HepG2 (cell line): ENCODE measurements around the gene TAS1R1. TPM values are rescaled to one million over a fixed set of nuclear protein-coding genes. Genes with fewer than 3 reads are reported as not detected.
A peak's percentile ranks its signal among the peaks of the same experiment; 100 is the strongest.

ENCODE experiments used
- ATAC-seq: fragments of 200-7000 bp; cut with Tn5 transposase; 3 replicates; pipeline ENCODE4 v1.9.1; 2020; ENCODE audit warnings: mild to moderate bottlenecking, moderate library complexity
- BruUV-seq: library from RNA; stranded (reverse); fragments of 400-500 nt; replicated peaks from 2 replicates; lab custom pipeline; 2021; lab: Mats Ljungman, UMichigan
- CTCF ChIA-PET: fragments of 300-600 bp; formaldehyde crosslinking; extraction: SDS; loops from one replicate; lab custom pipeline; 2021; ENCODE audit warnings: low total read pairs, inconsistent platforms, low intra/inter-chr PET ratio; lab: Yijun Ruan, JAX
- POLR2A ChIA-PET: fragments of 350-600 bp; sonication (Branson Sonifier 250); formaldehyde crosslinking; loops from one replicate; lab custom pipeline; 2020; ENCODE audit warnings: antibody characterized with exemption, inconsistent platforms; lab: Yijun Ruan, JAX
- DNase-seq: peaks from one replicate; pipeline ENCODE4 v3.0.0-alpha.2; 2015; ENCODE audit warnings: low spot score
- FAIRE-seq: peaks from 3 replicates; lab custom pipeline; 2011; peaks lifted over from hg19 to GRCh38; lab: Jason Lieb, UNC
- H2AFZ ChIP-seq: one replicate; pipeline ENCODE4 v1.6.1; 2011; ENCODE audit warnings: low read length, inconsistent platforms
- H3K27ac ChIP-seq: fragments of 300-600 bp; 3 replicates; pipeline ENCODE4 v1.8.0; 2011; ENCODE audit warnings: mixed run types, mild to moderate bottlenecking, mixed read lengths, low read length, inconsistent platforms; ENCODE audit not compliant: insufficient read depth; ENCODE audit errors: extremely low read length
- H3K27me3 ChIP-seq, 2 experiments: fragments of 200-600 bp in 1 of 2; 2 replicates in 1 of 2; 3 replicates in 1 of 2; pipeline versions ENCODE4 v1.6.0 to v1.8.0; 2011; ENCODE audit warnings: low read length in 2 of 2, mild to moderate bottlenecking in 2 of 2, moderate library complexity in 2 of 2, inconsistent platforms in 1 of 2; ENCODE audit not compliant: insufficient read depth in 2 of 2, control insufficient read depth in 1 of 2
- H3K36me3 ChIP-seq, 2 experiments: fragments of 200-600 bp in 1 of 2; replicated peaks in 1 of 2; 2 replicates in 1 of 2; 3 replicates in 1 of 2; pipeline versions ENCODE4 v1.5.1 to v1.8.0; 2011; ENCODE audit warnings: low read length in 2 of 2, inconsistent platforms in 1 of 2; ENCODE audit not compliant: insufficient read depth in 2 of 2, control insufficient read depth in 1 of 2
- H3K4me1 ChIP-seq: 2 replicates; pipeline ENCODE4 v1.5.1; 2012; ENCODE audit warnings: low read length, inconsistent platforms; ENCODE audit not compliant: insufficient read depth
- H3K4me2 ChIP-seq: 2 replicates; pipeline ENCODE4 v1.6.0; 2011; ENCODE audit warnings: low read depth, low read length, inconsistent platforms
- H3K4me3 ChIP-seq, 3 experiments: fragments of 200-600 bp in 1 of 3; sonication (generic), shearing (Covaris generic) in 1 of 3; replicated peaks in 1 of 3; 2 replicates each; pipeline ENCODE4 v1.5.1; 2011 to 2016; ENCODE audit warnings: low read length in 3 of 3, inconsistent platforms in 2 of 3, low read depth in 2 of 3, mild to moderate bottlenecking in 2 of 3, control low read depth in 1 of 3, mixed read lengths in 1 of 3; ENCODE audit not compliant: insufficient read depth in 1 of 3
- H3K79me2 ChIP-seq: one replicate; pipeline ENCODE4 v1.6.1; 2011; ENCODE audit warnings: low read length, inconsistent platforms; ENCODE audit not compliant: insufficient read depth
- H3K9ac ChIP-seq: 2 replicates; pipeline ENCODE4 v1.6.0; 2011; ENCODE audit warnings: mild to moderate bottlenecking, low read depth, low read length, inconsistent platforms; ENCODE audit not compliant: insufficient read depth
- H3K9me3 ChIP-seq: 2 replicates; pipeline ENCODE4 v1.5.1; 2012; ENCODE audit warnings: mild to moderate bottlenecking, low read length
- H4K20me1 ChIP-seq: 2 replicates; pipeline ENCODE4 v1.6.0; 2011; ENCODE audit warnings: inconsistent platforms, mild to moderate bottlenecking, low read length, moderate library complexity; ENCODE audit not compliant: insufficient read depth
- ELF3 ChIP-seq: IDR thresholded peaks from 2 replicates; pipeline ENCODE4 v1.6.1; 2016; ENCODE audit warnings: missing genetic modification reagents, missing compliant biosample characterization
- RFX1 ChIP-seq: fragments of 450-650 bp; IDR thresholded peaks from 2 replicates; pipeline ENCODE4 v1.6.1; 2017
- SOX13 ChIP-seq, 3 experiments: fragments of 450-650 bp in 1 of 3; sonication (generic) in 1 of 3; formaldehyde crosslinking in 1 of 3; IDR thresholded peaks in 2 of 3; conservative IDR thresholded peaks in 1 of 3; 2 replicates each; pipeline versions ENCODE4 v1.5.0 to v1.6.1; 2016 to 2020; ENCODE audit warnings: antibody characterized with exemption in 1 of 3, mild to moderate bottlenecking in 1 of 3, missing compliant biosample characterization in 1 of 3, missing genetic modification reagents in 1 of 3, moderate library complexity in 1 of 3
- WGBS: methylation state at CpG from one replicate; pipeline ENCODE4 v1.1.6; 2017; ENCODE audit warnings: low lambda C conversion rate; 5-methylcytosine and 5-hydroxymethylcytosine counted together
- in situ Hi-C: cut with HindIII; loops from 2 replicates; pipeline ENCODE4 v1.10.0; 2017; ENCODE audit warnings: low pct_unique_long_range_greater_than_20kb; ENCODE audit not compliant: extremely low pct_ligation_motif_present
- intact Hi-C: fragments of 100-400 bp; cut with micrococcal nuclease; formaldehyde crosslinking; loops from one replicate; pipeline ENCODE4 v1.10.0; 2022; ENCODE audit not compliant: unreplicated experiment
- polyA plus RNA-seq, 8 experiments: library from polyadenylated mRNA; depleted of rRNA in 3 of 8; stranded (reverse) in 7 of 8; unstranded in 1 of 8; fragments of >200 nt; fragmentation: Illumina TruSeq in 4 of 8; extraction: Trizol in 4 of 8; gene quantifications; 2 replicates each; pipeline versions ENCODE4 v1.2.1 to v1.2.3, GENCODE V29; 2011 to 2016; ENCODE audit warnings: low read depth in 4 of 8, missing spikeins in 1 of 8, mixed read lengths in 1 of 8; ENCODE audit not compliant: insufficient read depth in 1 of 8
- total RNA-seq, 5 experiments: library from RNA; depleted of rRNA; stranded (reverse); fragments of >200 nt; fragmentation: Illumina TruSeq; extraction: Trizol; gene quantifications; 2 replicates each; pipeline ENCODE4 v1.2.3, GENCODE V29; 2016; ENCODE audit warnings: low read depth in 1 of 5
- TF ChIP-seq, protein P1 (sequence below): sonication (generic); formaldehyde crosslinking; IDR thresholded peaks from 2 replicates; pipeline ENCODE4 v1.4.0; 2020; ENCODE audit warnings: missing genetic modification reagents

The TAS1R1 gene
- total and polyA plus RNA-seq, 2 of the 13 experiments (the other 11 are each of a cell fraction or from before 2014, with no cell fraction given): 1.4 to 1.6 TPM

DNA sequence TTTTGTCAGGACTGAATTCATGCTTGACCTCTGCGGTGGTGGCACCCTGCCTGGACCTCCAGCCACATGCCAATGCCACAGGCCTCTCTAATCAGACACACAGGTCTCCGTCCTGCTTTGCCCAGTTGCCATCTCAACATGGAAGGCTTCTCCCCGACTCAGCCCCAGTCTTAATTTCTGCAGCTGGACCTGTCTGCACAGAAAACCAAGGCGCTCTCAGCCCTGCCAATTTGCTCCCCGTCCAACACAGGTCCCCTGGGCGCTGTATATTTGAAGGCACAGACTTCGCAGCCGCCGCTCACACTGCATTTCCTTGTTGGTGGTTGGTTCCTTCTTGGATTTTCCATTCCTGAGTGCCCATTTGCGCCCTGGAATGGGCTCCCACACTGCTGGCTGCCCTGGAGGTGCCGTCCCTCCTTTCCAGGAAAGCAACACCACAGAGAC lies 35.6 kb upstream of the TAS1R1 start (continued):
- TF ChIP-seq ELF3 (no peak), SOX13 (IDR thresholded peaks at IDR 0.05) (no peak), SOX13 (CRISPR knock-in tag; conservative IDR thresholded peaks at IDR 0.05 in 1 of 2, IDR thresholded peaks at IDR 0.05 in 1 of 2) (no peak)

DNA sequence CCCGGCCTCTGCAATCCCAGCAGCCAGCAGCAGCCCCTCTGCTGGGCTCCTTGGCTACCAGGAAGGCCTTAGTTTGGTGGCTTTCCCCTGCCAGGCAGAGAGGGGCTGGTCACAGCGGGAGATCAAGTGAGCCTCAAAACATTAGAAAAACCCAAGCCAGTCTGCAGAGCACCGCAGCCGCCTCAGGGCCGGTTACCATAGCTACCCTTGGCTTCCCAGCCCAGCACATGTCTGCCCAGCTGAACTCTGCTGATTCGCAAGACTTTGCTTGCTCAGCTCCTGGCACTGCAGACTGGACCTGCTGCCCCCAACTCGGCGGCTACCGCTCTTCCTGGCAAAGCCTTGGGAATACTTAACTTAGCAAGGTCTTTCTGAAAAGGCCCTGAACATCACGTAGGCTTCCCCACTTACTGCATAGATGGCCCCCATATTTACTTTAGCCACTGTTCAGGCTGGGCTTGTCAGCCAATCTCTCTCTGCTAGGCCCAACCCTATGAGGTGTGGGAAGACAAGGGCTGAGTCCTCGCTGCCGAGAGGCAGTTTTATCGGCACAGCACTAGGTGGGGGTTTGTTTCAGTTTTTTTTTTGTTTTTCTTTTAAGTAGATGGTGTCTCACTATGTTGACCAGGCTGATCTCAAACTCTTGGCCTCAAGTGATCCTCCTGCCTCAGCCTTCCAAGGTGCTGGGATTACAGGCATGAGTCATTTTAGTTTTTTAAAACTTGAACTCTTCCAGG lies 35.0 kb upstream of the TAS1R1 start:
- Histone ChIP-seq H3K9ac (no peak overlapping the region), H3K4me1 (no peaks in the 10 kb centered on the region), H3K9me3 (no peaks in the 10 kb centered on the region), H3K36me3 (peaks cover 0 to 1% of the 10 kb centered on the region in 2 experiments; a peak in 1 of 5 replicates), H3K79me2 (no peaks in the 10 kb centered on the region), H2AFZ (no peak overlapping the region), H3K27me3 (no peaks in the 10 kb centered on the region), H3K4me3 (no peak overlapping the region), H3K27ac (no peak overlapping the region), H4K20me1 (no peaks in the 10 kb centered on the region), H3K4me2 (no peak overlapping the region)
- ChIA-PET CTCF (no interaction called here), POLR2A (no interaction called here)
- DNase-seq: no peak
- TF ChIP-seq RFX1: peak; percentile 17; the same call in 1 of the 2 replicates
- TF ChIP-seq, protein P1, sequence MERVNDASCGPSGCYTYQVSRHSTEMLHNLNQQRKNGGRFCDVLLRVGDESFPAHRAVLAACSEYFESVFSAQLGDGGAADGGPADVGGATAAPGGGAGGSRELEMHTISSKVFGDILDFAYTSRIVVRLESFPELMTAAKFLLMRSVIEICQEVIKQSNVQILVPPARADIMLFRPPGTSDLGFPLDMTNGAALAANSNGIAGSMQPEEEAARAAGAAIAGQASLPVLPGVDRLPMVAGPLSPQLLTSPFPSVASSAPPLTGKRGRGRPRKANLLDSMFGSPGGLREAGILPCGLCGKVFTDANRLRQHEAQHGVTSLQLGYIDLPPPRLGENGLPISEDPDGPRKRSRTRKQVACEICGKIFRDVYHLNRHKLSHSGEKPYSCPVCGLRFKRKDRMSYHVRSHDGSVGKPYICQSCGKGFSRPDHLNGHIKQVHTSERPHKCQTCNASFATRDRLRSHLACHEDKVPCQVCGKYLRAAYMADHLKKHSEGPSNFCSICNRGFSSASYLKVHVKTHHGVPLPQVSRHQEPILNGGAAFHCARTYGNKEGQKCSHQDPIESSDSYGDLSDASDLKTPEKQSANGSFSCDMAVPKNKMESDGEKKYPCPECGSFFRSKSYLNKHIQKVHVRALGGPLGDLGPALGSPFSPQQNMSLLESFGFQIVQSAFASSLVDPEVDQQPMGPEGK (CRISPR knock-in tag): no peak
- BruUV-seq: no TSS peak
- 58% methylated on average over 9 of the region's 13 CpGs for WGBS
- FAIRE-seq: no peak
- in situ Hi-C loops (no loop called here), intact Hi-C loops (no loop called here)
- ATAC-seq: peak; percentile 58
